Ishikawa (cell line): ENCODE data around the gene PRELID1.

Experiments
- CEBPB ChIP-seq: IDR thresholded peaks from 2 replicates; pipeline ENCODE4 v1.6.1; 2012
- CREB1 ChIP-seq: IDR thresholded peaks from 2 replicates; pipeline ENCODE4 v1.6.1; 2012; ENCODE audit warnings: low read depth
- EP300 ChIP-seq: IDR thresholded peaks from 2 replicates; pipeline ENCODE4 v1.6.1; 2012; ENCODE audit warnings: borderline replicate concordance
- FOXM1 ChIP-seq: IDR thresholded peaks from 2 replicates; pipeline ENCODE4 v1.6.1; 2012; ENCODE audit warnings: low read depth, borderline replicate concordance
- MAX ChIP-seq: IDR thresholded peaks from 2 replicates; pipeline ENCODE4 v1.6.1; 2012
- RAD21 ChIP-seq: IDR thresholded peaks from 2 replicates; pipeline ENCODE4 v1.6.1; 2012; ENCODE audit warnings: low read depth
- REST ChIP-seq: IDR thresholded peaks from 2 replicates; pipeline ENCODE4 v1.6.1; 2012; ENCODE audit warnings: low read depth, mild to moderate bottlenecking
- TAF1 ChIP-seq: IDR thresholded peaks from 2 replicates; pipeline ENCODE4 v1.6.1; 2012; ENCODE audit warnings: low read depth, mild to moderate bottlenecking
- TEAD4 ChIP-seq: IDR thresholded peaks from 2 replicates; pipeline ENCODE4 v1.6.1; 2012
- USF1 ChIP-seq: IDR thresholded peaks from 2 replicates; pipeline ENCODE4 v1.6.1; 2012
- YY1 ChIP-seq: IDR thresholded peaks from 2 replicates; pipeline ENCODE4 v1.6.1; 2012; ENCODE audit warnings: low read depth
- ZBTB7A ChIP-seq: IDR thresholded peaks from 2 replicates; pipeline ENCODE4 v1.6.1; 2012; ENCODE audit warnings: low read depth

GRCh38 chr5:177338251-177339106 lies 34.9 kb downstream of the PRELID1 start:
- TF ChIP-seq MAX (no peak), TEAD4 (no peak), FOXM1 (no peak), TAF1 (no peak), CEBPB (no peak), EP300 (no peak), YY1 (no peak), CREB1 (no peak), RAD21 (no peak), REST (no peak), USF1 (no peak), ZBTB7A (no peak)
